Hematopoietic multipotent progenitor cell treated with erythropoietin and hydrocortisone succinate and interleukin-3 and kit ligand, for 17 days (in vitro differentiated cells): ENCODE results near the gene BCAT1.
"Not testable (repeated sequence)": the region's sequence is repeated elsewhere in the genome, so short reads cannot be mapped to it uniquely, and the experiment has no call there.

Source experiments
- DNase-seq: peaks from one replicate; pipeline ENCODE4 v3.0.0-alpha.2; 2015; ENCODE audit warnings: low spot score

BCAT1 gene

GRCh38 chr12:24926080-24926479, 22.8 kb downstream of the BCAT1 start:
- not testable (repeated sequence) for DNase-seq

DNA sequence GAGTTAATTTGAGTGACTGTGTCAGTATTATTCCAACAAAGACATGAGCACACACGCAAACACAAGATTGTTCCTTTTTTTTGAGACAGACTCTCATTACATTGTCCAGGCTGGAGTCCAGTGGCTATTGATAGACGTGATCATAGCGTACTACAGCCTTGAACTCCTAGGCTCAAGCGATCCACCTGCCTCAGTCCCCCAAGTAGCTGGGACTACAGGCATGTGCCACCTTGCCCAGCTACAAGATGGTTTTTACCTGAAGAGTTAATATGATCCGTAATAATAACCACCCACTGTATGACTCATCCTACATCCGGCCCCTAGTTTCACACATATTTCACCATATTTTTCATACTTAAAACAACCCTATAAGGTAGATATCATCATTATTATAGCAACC, 26.8 kb downstream of the BCAT1 start:
- no peak for DNase-seq

GRCh38 chr12:24921251-24922038, 27.5 kb downstream of the BCAT1 start:
- DNase-seq: no peak

DNA sequence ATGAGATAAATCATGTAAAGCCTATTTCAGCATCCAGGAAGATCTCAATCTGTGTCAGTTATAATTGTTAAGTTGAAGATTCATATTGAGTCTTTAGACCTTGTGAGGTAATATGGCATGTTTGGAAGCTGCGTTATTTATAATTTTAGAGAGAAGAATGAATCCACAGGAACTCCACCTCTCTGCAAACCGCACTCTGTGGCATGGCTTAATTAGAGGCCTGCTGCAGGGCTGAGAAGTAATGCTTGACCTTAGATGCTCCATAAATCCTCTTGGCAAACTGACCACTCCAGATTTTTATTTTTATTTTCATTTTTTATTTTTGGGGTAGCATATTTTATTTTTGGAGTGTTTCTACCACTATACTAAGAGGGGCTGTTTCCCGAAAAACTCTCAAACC, 28.8 kb downstream of the BCAT1 start:
- DNase-seq: no peak

DNA sequence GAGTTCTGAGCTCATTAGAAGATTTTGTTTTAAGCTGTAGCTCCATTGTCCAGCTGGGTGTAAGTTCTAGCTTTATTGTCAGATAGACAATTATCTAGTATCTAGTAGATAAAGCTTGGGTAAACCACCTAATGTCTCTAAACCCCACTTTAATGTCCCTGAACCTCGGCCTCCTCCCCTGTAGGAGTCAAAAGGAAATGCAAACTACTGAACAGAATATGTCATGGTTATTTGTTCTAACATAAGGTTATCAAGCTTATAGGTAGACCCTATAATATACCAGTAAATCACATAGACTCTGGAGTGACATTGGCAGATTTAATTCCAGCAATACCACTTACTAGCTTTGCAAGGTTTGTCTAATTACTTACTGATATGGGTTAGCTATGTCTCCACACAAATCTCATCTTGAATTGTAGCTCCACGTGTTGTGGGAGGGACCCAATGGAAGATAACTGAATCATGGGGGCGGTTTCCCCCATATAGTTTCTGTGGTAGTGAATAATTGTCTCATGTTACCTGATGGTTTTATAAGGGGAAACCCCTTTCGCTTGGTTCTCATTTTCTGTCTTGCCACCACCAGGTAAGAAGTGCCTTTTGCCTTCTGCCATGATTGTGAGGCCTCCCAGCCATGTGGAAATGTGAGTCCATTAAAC, 29.4 kb downstream of the BCAT1 start:
- DNase-seq: no peak

- DNase-seq: no peak
These were observed 30.3 kb downstream of the BCAT1 start for GRCh38 chr12:24918596-24918995.

- DNase-seq: no peak
These were observed 33.4 kb downstream of the BCAT1 start for GRCh38 chr12:24915501-24915900.

- no peak for DNase-seq
These were observed 34.9 kb downstream of the BCAT1 start for GRCh38 chr12:24913953-24914352.

GRCh38 chr12:24913130-24913529, 35.8 kb downstream of the BCAT1 start:
- no peak for DNase-seq

- no peak for DNase-seq
These were observed 37.6 kb downstream of the BCAT1 start for GRCh38 chr12:24911271-24911791.

- DNase-seq: not testable (repeated sequence)
These were observed 38.7 kb downstream of the BCAT1 start for GRCh38 chr12:24910192-24910591.

DNA sequence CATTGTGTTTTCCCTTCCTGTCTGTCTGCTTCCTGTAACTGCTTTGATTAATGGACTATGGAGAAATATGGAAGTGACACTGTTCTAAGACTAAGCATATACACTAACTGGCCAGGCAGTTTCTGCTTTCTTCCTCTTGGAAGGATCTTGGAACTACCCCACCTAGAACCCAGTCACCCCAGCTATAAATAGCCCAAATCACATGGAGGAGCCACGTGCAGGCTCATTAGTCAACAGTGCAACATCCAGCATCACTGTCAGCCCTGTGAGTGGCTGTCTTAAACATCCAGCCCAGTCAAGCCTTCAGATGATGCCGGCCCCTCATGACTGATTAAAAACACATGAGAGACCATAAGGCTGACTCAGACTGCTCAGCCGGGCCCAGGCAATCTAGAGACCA, 39.2 kb downstream of the BCAT1 start:
- no peak for DNase-seq

DNA sequence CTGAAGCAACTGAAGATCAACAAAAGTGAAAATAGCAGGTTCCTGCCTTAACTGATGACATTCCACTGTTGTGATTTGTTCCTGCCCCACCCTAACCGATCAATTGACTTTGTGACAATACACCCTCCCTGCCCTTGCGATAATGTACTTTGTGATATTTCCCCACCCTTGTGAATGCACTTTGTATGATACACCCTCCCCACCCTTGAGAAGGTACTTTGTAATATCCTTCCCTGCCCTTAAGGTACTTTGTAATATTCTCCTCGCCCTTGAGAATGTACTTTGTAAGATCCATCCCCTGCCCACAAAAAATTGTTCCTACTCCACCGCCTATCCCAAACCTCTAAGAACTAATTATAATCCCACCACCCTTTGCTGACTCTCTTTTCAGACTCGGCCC, 41.4 kb downstream of the BCAT1 start:
- no peak for DNase-seq

GRCh38 chr12:24906141-24906540, 42.8 kb downstream of the BCAT1 start:
- no peak for DNase-seq

- DNase-seq: no peak
These were observed 43.5 kb downstream of the BCAT1 start for GRCh38 chr12:24905431-24905830.

- no peak for DNase-seq
These were observed 44.0 kb downstream of the BCAT1 start for GRCh38 chr12:24904871-24905270.

DNA sequence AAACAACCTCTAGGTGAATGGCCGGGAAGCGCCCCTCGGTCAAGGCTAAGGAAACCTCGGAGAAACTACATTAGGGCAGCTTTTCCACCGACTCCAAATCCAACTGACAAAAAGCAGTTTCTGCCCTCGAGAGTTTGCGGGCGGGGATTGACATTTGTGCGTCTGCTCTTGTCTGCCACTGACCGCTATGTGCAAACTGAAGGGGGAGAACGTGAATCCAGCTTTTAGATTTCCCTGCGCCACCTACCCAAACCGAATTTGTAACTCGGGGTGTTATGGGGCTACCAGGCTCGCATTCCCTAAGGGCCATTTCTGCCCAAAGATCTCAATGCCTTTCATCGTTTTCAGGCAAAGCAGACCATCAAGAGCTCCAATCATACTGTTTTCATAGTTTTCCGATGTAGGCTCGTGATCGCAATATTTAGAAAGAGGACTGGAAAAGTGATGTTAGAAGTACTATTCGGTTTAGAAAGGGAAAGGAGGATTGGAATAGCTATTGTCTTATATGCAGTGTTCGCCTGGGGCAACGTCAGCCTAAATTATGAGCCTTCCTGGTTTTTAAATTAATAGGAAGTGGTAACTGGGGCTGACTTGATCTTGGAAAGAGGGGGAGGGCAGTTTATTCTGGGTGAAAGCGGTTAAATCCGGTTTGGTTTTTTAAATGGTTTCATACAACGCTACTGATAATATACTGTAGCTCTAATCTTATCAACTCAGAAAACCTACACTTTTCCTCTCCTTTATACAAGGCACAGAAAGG, 45.4 kb downstream of the BCAT1 start:
- no peak for DNase-seq

GRCh38 chr12:24902511-24903328, 46.2 kb downstream of the BCAT1 start:
- DNase-seq: no peak

DNA sequence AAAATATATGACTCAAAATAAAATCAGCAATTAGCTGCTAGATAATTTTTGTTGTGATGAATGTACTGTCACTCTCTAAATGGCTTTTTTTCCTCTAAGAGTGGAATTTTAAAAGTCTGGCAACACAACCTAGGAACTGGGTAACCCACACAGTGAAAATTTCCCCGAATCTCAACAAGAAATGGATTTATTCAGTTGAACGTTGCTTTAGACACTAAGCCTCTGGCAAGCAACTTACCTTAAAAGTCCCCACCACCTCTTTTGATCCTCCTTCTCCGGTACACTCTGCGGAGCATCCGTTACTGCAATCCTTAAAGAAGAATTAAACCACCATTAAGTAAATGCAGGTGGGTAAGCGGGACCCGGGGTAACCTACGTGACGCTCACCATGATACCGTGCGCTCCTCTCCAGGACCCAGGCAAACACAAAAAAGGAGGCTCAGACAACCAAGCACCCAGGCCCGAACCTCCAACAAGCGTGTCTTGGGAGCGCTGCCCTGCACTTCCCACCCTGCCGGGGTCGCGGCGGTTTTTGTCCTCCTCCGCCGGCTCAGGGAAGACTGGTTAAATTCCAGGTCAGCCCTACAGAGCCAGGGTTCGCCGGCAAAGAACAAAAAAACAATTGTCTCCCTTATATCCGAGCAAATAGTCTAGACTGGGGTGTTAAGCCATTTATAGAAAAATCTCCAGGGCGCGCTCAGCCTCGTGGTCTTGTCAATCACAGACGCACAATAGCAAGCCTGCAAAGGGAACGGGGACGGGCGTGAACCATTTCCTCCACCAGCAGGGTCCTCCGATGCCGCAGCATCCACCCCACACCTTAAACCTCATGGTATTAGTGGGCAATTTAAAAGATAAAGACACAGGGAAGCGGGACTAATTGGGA, 47.1 kb downstream of the BCAT1 start:
- DNase-seq: no peak

DNA sequence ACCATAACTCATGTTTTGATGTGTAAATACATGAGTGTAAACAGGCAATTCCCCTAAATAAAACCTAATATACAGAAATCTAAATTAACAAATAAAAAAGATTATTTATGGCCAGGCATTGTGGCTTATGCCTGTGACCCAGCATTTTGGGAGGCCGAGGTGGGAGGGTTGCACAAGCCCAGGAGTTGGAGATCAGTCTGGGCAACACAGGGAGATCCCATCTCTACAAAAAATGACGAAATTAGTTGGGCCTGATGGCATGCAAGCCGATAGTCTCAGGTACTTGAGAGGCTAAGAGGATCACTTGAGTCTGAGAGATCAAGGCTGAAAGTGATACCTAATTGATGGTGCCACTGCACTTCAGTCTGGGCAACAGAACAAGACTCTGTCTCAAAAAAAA, 48.7 kb downstream of the BCAT1 start:
- no peak for DNase-seq
